Urinary bladder (tissue), 4 donors: ENCODE measurements around the gene DCBLD1. TPM values are rescaled to one million over a fixed set of nuclear protein-coding genes. Genes with fewer than 3 reads are reported as not detected.
"Not testable (repeated sequence)": the region's sequence is repeated elsewhere in the genome, so short reads cannot be mapped to it uniquely, and the experiment has no call there.

Source experiments
- DNase-seq: peaks from one replicate; pipeline ENCODE4 v3.0.0-alpha.2; 2015; ENCODE audit errors: extremely low spot score
- H3K27ac ChIP-seq: one replicate; pipeline ENCODE4 v1.5.1; 2013; ENCODE audit warnings: low read depth, mild to moderate bottlenecking, moderate library complexity
- H3K36me3 ChIP-seq: one replicate; pipeline ENCODE4 v1.6.1; 2013; ENCODE audit warnings: mild to moderate bottlenecking, moderate library complexity; ENCODE audit not compliant: insufficient read depth
- H3K4me1 ChIP-seq: one replicate; pipeline ENCODE4 v1.6.1; 2013; ENCODE audit warnings: mild to moderate bottlenecking, moderate library complexity; ENCODE audit not compliant: insufficient read depth
- H3K4me3 ChIP-seq: one replicate; pipeline ENCODE4 v1.5.1; 2013; ENCODE audit warnings: low read depth, low read length
- WGBS: extraction: QIAGEN DNeasy Blood & Tissue Kit; methylation state at CpG from one replicate; pipeline ENCODE4 v1.1.7; 2013; 5-methylcytosine and 5-hydroxymethylcytosine counted together
- polyA plus RNA-seq: library from polyadenylated mRNA; stranded (reverse); fragments of 200-250 nt; gene quantifications from one replicate; pipeline ENCODE4 v1.2.3, GENCODE V29; 2013
- total RNA-seq: library from RNA; depleted of rRNA; stranded (reverse); fragments of >200 nt; gene quantifications from one replicate; pipeline ENCODE4 v1.2.3, GENCODE V29; 2014
- donor health status: healthy with polysubstance abuse.
- donor health status: healthy.

The DCBLD1 gene
- total and polyA plus RNA-seq, 2 donors: 4.5 to 20.9 TPM

- H3K4me3 ChIP-seq: no peak overlapping the region
- WGBS: 90% methylated on average over 2 of the region's 2 CpGs
- H3K36me3 ChIP-seq: no peaks in the 10 kb centered on the region
- DNase-seq: no peak
- H3K4me1 ChIP-seq: no peaks in the 10 kb centered on the region
- no peak overlapping the region for H3K27ac ChIP-seq
These were observed 30.6 kb downstream of the DCBLD1 start for GRCh38 chr6:117512987-117513573.

- DNase-seq: no peak
- WGBS: 88% methylated on average over 7 of the region's 7 CpGs
- Histone ChIP-seq H3K27ac (no peak overlapping the region), H3K4me3 (no peak overlapping the region), H3K36me3 (no peaks in the 10 kb centered on the region), H3K4me1 (no peaks in the 10 kb centered on the region)
These were observed 31.4 kb downstream of the DCBLD1 start for GRCh38 chr6:117513778-117514365.

GRCh38 chr6:117514655-117515054 lies 32.2 kb downstream of the DCBLD1 start:
- WGBS: 93% methylated on average over 1 of the region's 1 CpG
- DNase-seq: no peak

GRCh38 chr6:117515326-117515725 lies 32.9 kb downstream of the DCBLD1 start:
- Histone ChIP-seq H3K4me1 (no peaks in the 10 kb centered on the region), H3K36me3 (no peaks in the 10 kb centered on the region), H3K4me3 (no peak overlapping the region), H3K27ac (no peak overlapping the region)
- DNase-seq: no peak

More at GRCh38 chr6:117514655-117515054, 32.2 kb downstream of the DCBLD1 start:
- H3K27ac ChIP-seq: no peak overlapping the region
- H3K4me3 ChIP-seq: no peak overlapping the region
- no peaks in the 10 kb centered on the region for H3K4me1 ChIP-seq
- H3K36me3 ChIP-seq: no peaks in the 10 kb centered on the region

- not testable (repeated sequence) for DNase-seq, H3K36me3 ChIP-seq, H3K4me1 ChIP-seq, H3K4me3 ChIP-seq, H3K27ac ChIP-seq
- WGBS: 93% methylated on average over 5 of the region's 5 CpGs
These were observed 35.5 kb downstream of the DCBLD1 start for GRCh38 chr6:117517995-117518394.

GRCh38 chr6:117518870-117519269 lies 36.4 kb downstream of the DCBLD1 start:
- DNase-seq: no peak
- Histone ChIP-seq H3K4me1 (no peaks in the 10 kb centered on the region), H3K4me3 (no peak overlapping the region), H3K36me3 (no peaks in the 10 kb centered on the region), H3K27ac (no peak overlapping the region)
- 95% methylated on average over 6 of the region's 6 CpGs for whole genome bisulfite sequencing

GRCh38 chr6:117520603-117521395 lies 38.3 kb downstream of the DCBLD1 start:
- DNase-seq: no peak
- WGBS: 84% methylated on average over 4 of the region's 4 CpGs
- no peaks in the 10 kb centered on the region for H3K36me3 ChIP-seq
- no peaks in the 10 kb centered on the region for H3K4me1 ChIP-seq
- no peak overlapping the region for H3K27ac ChIP-seq
- H3K4me3 ChIP-seq: no peak overlapping the region

GRCh38 chr6:117521791-117522502 lies 39.5 kb downstream of the DCBLD1 start:
- Histone ChIP-seq H3K36me3 (no peaks in the 10 kb centered on the region), H3K27ac (no peak overlapping the region), H3K4me3 (no peak overlapping the region), H3K4me1 (no peaks in the 10 kb centered on the region)
- 79% methylated on average over 5 of the region's 5 CpGs for WGBS
- DNase-seq: no peak

- H3K4me3 ChIP-seq: no peak overlapping the region
- no peaks in the 10 kb centered on the region for H3K36me3 ChIP-seq
- no peak overlapping the region for H3K27ac ChIP-seq
- no peaks in the 10 kb centered on the region for H3K4me1 ChIP-seq
- 93% methylated on average over 2 of the region's 2 CpGs for WGBS
- DNase-seq: no peak
These were observed 43.1 kb downstream of the DCBLD1 start for GRCh38 chr6:117525607-117526006.

GRCh38 chr6:117530467-117531242 lies 48.2 kb downstream of the DCBLD1 start:
- Histone ChIP-seq H3K27ac (no peak overlapping the region), H3K4me1 (no peaks in the 10 kb centered on the region), H3K36me3 (peaks cover 3% of the 10 kb centered on the region), H3K4me3 (no peak overlapping the region)
- 85% methylated on average over 4 of the region's 4 CpGs for WGBS
- DNase-seq: no peak

GRCh38 chr6:117531346-117531745 lies 48.9 kb downstream of the DCBLD1 start:
- no peak for DNase-seq
- WGBS: 66% methylated on average over 6 of the region's 6 CpGs
- Histone ChIP-seq H3K36me3 (peaks cover 3% of the 10 kb centered on the region), H3K4me1 (no peaks in the 10 kb centered on the region), H3K4me3 (no peak overlapping the region), H3K27ac (no peak overlapping the region)

GRCh38 chr6:117531809-117532725 lies 49.6 kb downstream of the DCBLD1 start:
- no peak for DNase-seq
- Histone ChIP-seq H3K27ac (no peak overlapping the region), H3K4me1 (no peaks in the 10 kb centered on the region), H3K36me3 (peaks cover 3% of the 10 kb centered on the region), H3K4me3 (no peak overlapping the region)
- WGBS: 96% methylated on average over 5 of the region's 5 CpGs
